Fibroblast of skin of right quadriceps (primary cell): ENCODE data around the gene MGAT2.
"Not testable (repeated sequence)": the region's sequence is repeated elsewhere in the genome, so short reads cannot be mapped to it uniquely, and the experiment has no call there.

Source experiments
- DNase-seq: peaks from one replicate; pipeline ENCODE4 v3.0.0-alpha.2; 2013

Gene MGAT2

GRCh38 chr14:49612671-49613070 is 7.9 kb upstream of the MGAT2 start:
- no peak for DNase-seq

GRCh38 chr14:49614196-49614595 is 6.4 kb upstream of the MGAT2 start:
- DNase-seq = no peak

- DNase-seq = no peak
Measured at GRCh38 chr14:49615776-49616175, 4.8 kb upstream of the MGAT2 start.

GRCh38 chr14:49617852-49618519 is 2.6 kb upstream of the MGAT2 start:
- no peak for DNase-seq

GRCh38 chr14:49619273-49619672 is 1.3 kb upstream of the MGAT2 start:
- DNase-seq = not testable (repeated sequence)

- DNase-seq = no peak
Measured at GRCh38 chr14:49619730-49620129, 869 bp upstream of the MGAT2 start.

GRCh38 chr14:49621114-49621881 is 699 bp downstream of the MGAT2 start:
- peak; percentile 61 for DNase-seq

- DNase-seq = no peak
Measured at GRCh38 chr14:49622022-49622607, 1.5 kb downstream of the MGAT2 start.

- no peak for DNase-seq
Measured at GRCh38 chr14:49623387-49623786, 2.8 kb downstream of the MGAT2 start.

- DNase-seq = no peak
Measured at GRCh38 chr14:49623941-49624839, 3.6 kb downstream of the MGAT2 start.

GRCh38 chr14:49633640-49634546 is 13.3 kb downstream of the MGAT2 start:
- peak; percentile 95 for DNase-seq

- peak; percentile 69 for DNase-seq
Measured at GRCh38 chr14:49634547-49635334, 14.1 kb downstream of the MGAT2 start, which contains the start of gene DNAAF2. Gene DNAAF2 (minus strand): TSS chr14:49635244. CDS start chr14:49635149, 95 bp downstream.

GRCh38 chr14:49636866-49637265 is 16.3 kb downstream of the MGAT2 start:
- DNase-seq = no peak

GRCh38 chr14:49637534-49638078 is 17.0 kb downstream of the MGAT2 start:
- no peak for DNase-seq

- no peak for DNase-seq
Measured at GRCh38 chr14:49640540-49641417, 20.2 kb downstream of the MGAT2 start.

GRCh38 chr14:49641697-49642129 is 21.1 kb downstream of the MGAT2 start:
- no peak for DNase-seq

- DNase-seq = no peak
Measured at GRCh38 chr14:49642163-49642562, 21.6 kb downstream of the MGAT2 start.

GRCh38 chr14:49653508-49653907 is 32.9 kb downstream of the MGAT2 start:
- DNase-seq = no peak

GRCh38 chr14:49654511-49654910 is 33.9 kb downstream of the MGAT2 start:
- no peak for DNase-seq
